B cell (primary cell): ENCODE measurements around the gene PTPRG. TPM values are rescaled to one million over a fixed set of nuclear protein-coding genes. Genes with fewer than 3 reads are reported as not detected.

Experiments
- ATAC-seq: fragments of 200-7000 bp; cut with Tn5 transposase; one replicate; pipeline ENCODE4 v1.10.0; 2021; ENCODE audit warnings: low read depth, mild to moderate bottlenecking, moderate number of reproducible peaks, moderate library complexity
- CTCF ChIA-PET: fragments of 350-600 bp; sonication (Branson Sonifier 250); formaldehyde crosslinking; loops from one replicate; lab custom pipeline; 2021; ENCODE audit warnings: antibody characterized with exemption, inconsistent platforms; lab: Charles Lee
- POLR2A ChIA-PET: fragments of 350-600 bp; sonication (Branson Sonifier 250); formaldehyde crosslinking; loops from one replicate; lab custom pipeline; 2021; ENCODE audit warnings: antibody characterized with exemption; lab: Charles Lee
- DNase-seq: peaks from one replicate; pipeline ENCODE4 v3.0.0; 2013
- H2AFZ ChIP-seq: 2 replicates; pipeline ENCODE4 v1.6.1; 2012; ENCODE audit warnings: mild to moderate bottlenecking, low read depth, low read length; ENCODE audit not compliant: insufficient read depth, poor library complexity, severe bottlenecking
- H3K27ac ChIP-seq, 2 donors: 1 replicate in 1 of 2; 2 replicates in 1 of 2; pipeline ENCODE4 v1.5.1; 2012 to 2013; ENCODE audit warnings: low read length in 2 of 2, mild to moderate bottlenecking in 2 of 2, moderate library complexity in 1 of 2
- H3K27me3 ChIP-seq, 4 experiments: fragments of 200-600 bp in 1 of 4; sonication (generic) in 1 of 4; replicated peaks in 1 of 4; 1 replicate in 2 of 4; 2 replicates in 2 of 4; pipeline versions ENCODE4 v1.6.1 to v1.7.0; 2013 to 2016; ENCODE audit warnings: low read length in 3 of 4, mild to moderate bottlenecking in 2 of 4, mixed read lengths in 1 of 4, moderate library complexity in 1 of 4; ENCODE audit not compliant: insufficient read depth in 4 of 4, control insufficient read depth in 3 of 4; ENCODE audit errors: control extremely low read depth in 1 of 4
- H3K36me3 ChIP-seq, 2 experiments: replicated peaks in 1 of 2; 1 replicate in 1 of 2; 2 replicates in 1 of 2; pipeline versions ENCODE4 v1.6.1 to v1.7.1; 2013; ENCODE audit warnings: low read length in 1 of 2; ENCODE audit not compliant: insufficient read depth in 2 of 2, control insufficient read depth in 1 of 2; ENCODE audit errors: control extremely low read depth in 1 of 2, extremely low read depth in 1 of 2
- H3K4me1 ChIP-seq, 2 donors: fragments of 200-600 bp in 1 of 2; sonication (generic) in 1 of 2; 1 replicate in 1 of 2; 2 replicates in 1 of 2; pipeline versions ENCODE4 v1.5.1 to v1.6.1; 2013 to 2017; ENCODE audit warnings: low read length in 2 of 2; ENCODE audit not compliant: control insufficient read depth in 2 of 2, insufficient read depth in 2 of 2
- H3K4me2 ChIP-seq: replicated peaks from 2 replicates; pipeline ENCODE3; 2012; ENCODE audit warnings: mild to moderate bottlenecking, low read depth, low read length; ENCODE audit not compliant: poor library complexity, severe bottlenecking
- H3K4me3 ChIP-seq, 5 experiments: fragments of 200-600 bp in 1 of 5; sonication (generic) in 1 of 5; 1 replicate in 3 of 5; 2 replicates in 2 of 5; pipeline versions ENCODE4 v1.5.1 to v1.7.0; 2011 to 2016; ENCODE audit warnings: low read length in 4 of 5, mild to moderate bottlenecking in 4 of 5, low read depth in 2 of 5, control low read depth in 1 of 5, moderate library complexity in 1 of 5; ENCODE audit not compliant: insufficient read depth in 1 of 5; ENCODE audit errors: control extremely low read depth in 1 of 5, extremely low read depth in 1 of 5
- H3K79me2 ChIP-seq: fragments of 200-600 bp; sonication (generic); one replicate; pipeline ENCODE4 v1.6.0; 2016; ENCODE audit warnings: low read length; ENCODE audit not compliant: control insufficient read depth, insufficient read depth
- H3K9ac ChIP-seq: fragments of 200-600 bp; sonication (generic); 2 replicates; pipeline ENCODE4 v1.6.1; 2017; ENCODE audit warnings: mild to moderate bottlenecking, low read length, moderate library complexity
- H3K9me3 ChIP-seq, 3 donors: one replicate each; pipeline versions ENCODE4 v1.6.1 to v1.7.1; 2013; ENCODE audit warnings: low read length in 2 of 3; ENCODE audit not compliant: control insufficient read depth in 2 of 3, insufficient read depth in 1 of 3; ENCODE audit errors: control extremely low read depth in 1 of 3
- H4K20me1 ChIP-seq: 2 replicates; pipeline ENCODE4 v1.6.0; 2012; ENCODE audit warnings: mild to moderate bottlenecking, low read length; ENCODE audit not compliant: insufficient read depth, control insufficient read depth, poor library complexity, severe bottlenecking
- H3K27ac Mint-ChIP-seq: one replicate; pipeline ENCODE4 v1.8.0; 2021; ENCODE audit warnings: mixed read lengths
- H3K27me3 Mint-ChIP-seq: one replicate; pipeline ENCODE4 v1.8.0; 2021; ENCODE audit warnings: mixed read lengths
- H3K4me1 Mint-ChIP-seq: one replicate; pipeline ENCODE4 v1.8.0; 2021; ENCODE audit warnings: mixed read lengths
- H3K4me3 Mint-ChIP-seq: one replicate; pipeline ENCODE4 v1.8.0; 2021; ENCODE audit warnings: mixed read lengths
- H3K9me3 Mint-ChIP-seq: one replicate; pipeline ENCODE4 v1.8.0; 2022; ENCODE audit warnings: mixed read lengths; ENCODE audit not compliant: insufficient read depth
- CTCF ChIP-seq: fragments of 200-600 bp; IDR thresholded peaks from one replicate; pipeline ENCODE4 v1.8.0; 2022; ENCODE audit warnings: antibody characterized with exemption, mild to moderate bottlenecking
- EZH2 ChIP-seq: IDR thresholded peaks from 2 replicates; pipeline ENCODE4 v1.6.1; 2012; ENCODE audit warnings: borderline replicate concordance, low read depth, mild to moderate bottlenecking, moderate library complexity, low read length; ENCODE audit not compliant: insufficient read depth, poor library complexity, severe bottlenecking
- WGBS: methylation state at CpG from one replicate; pipeline ENCODE4 v1.1.5; 2013; ENCODE audit warnings: missing lambda C conversion rate; ENCODE audit not compliant: insufficient coverage; 5-methylcytosine and 5-hydroxymethylcytosine counted together
- intact Hi-C: fragments of 100-400 bp; cut with micrococcal nuclease; formaldehyde crosslinking; loops from one replicate; pipeline ENCODE4 v1.10.0; 2022
- polyA plus RNA-seq: library from polyadenylated mRNA; depleted of rRNA; stranded (reverse); fragments of >200 nt; gene quantifications from 2 replicates; pipeline ENCODE4 v1.2.3, GENCODE V29; 2012
- total RNA-seq, 2 donors: library from RNA; stranded (reverse); fragments of 120-200 nt in 1 of 2; gene quantifications; 1 replicate in 1 of 2; 2 replicates in 1 of 2; pipeline versions ENCODE4 v1.2.3 to v1.2.4, GENCODE V29; 2013 to 2022

Gene PTPRG
- total and polyA plus RNA-seq, 2 donors (not counting 1 experiment from before 2014, with no cell fraction given): 0.12 to 1.3 TPM

GRCh38 chr3:61893840-61894566 is 332.6 kb downstream of the PTPRG start:
- no peak overlapping the region for H3K27ac Mint-ChIP-seq
- Histone ChIP-seq H3K27ac (no peak overlapping the region), H3K79me2 (no peaks in the 10 kb centered on the region), H3K4me1 (peaks cover 0 to 6% of the 10 kb centered on the region in 2 donors), H3K9ac (no peak overlapping the region), H3K36me3 (no peaks in the 10 kb centered on the region), H3K4me2 (no peak overlapping the region), H2AFZ (no peak overlapping the region), H3K27me3 (no peaks in the 10 kb centered on the region), H4K20me1 (no peaks in the 10 kb centered on the region), H3K4me3 (no peak overlapping the region), H3K9me3 (no peaks in the 10 kb centered on the region)
- no peak for TF ChIP-seq CTCF
- TF ChIP-seq EZH2: no peak
- DNase-seq (no peak), ATAC-seq (no peak)
- ChIA-PET POLR2A (no interaction called here), CTCF (no interaction called here)
- no peak overlapping the region for H3K4me3 Mint-ChIP-seq
- H3K9me3 Mint-ChIP-seq: no peaks in the 10 kb centered on the region
- peaks cover 9% of the 10 kb centered on the region for H3K4me1 Mint-ChIP-seq
- peaks cover 1% of the 10 kb centered on the region for H3K27me3 Mint-ChIP-seq
- 94% methylated on average over 4 of the region's 5 CpGs for WGBS
- intact Hi-C loops: no loop called here

DNA sequence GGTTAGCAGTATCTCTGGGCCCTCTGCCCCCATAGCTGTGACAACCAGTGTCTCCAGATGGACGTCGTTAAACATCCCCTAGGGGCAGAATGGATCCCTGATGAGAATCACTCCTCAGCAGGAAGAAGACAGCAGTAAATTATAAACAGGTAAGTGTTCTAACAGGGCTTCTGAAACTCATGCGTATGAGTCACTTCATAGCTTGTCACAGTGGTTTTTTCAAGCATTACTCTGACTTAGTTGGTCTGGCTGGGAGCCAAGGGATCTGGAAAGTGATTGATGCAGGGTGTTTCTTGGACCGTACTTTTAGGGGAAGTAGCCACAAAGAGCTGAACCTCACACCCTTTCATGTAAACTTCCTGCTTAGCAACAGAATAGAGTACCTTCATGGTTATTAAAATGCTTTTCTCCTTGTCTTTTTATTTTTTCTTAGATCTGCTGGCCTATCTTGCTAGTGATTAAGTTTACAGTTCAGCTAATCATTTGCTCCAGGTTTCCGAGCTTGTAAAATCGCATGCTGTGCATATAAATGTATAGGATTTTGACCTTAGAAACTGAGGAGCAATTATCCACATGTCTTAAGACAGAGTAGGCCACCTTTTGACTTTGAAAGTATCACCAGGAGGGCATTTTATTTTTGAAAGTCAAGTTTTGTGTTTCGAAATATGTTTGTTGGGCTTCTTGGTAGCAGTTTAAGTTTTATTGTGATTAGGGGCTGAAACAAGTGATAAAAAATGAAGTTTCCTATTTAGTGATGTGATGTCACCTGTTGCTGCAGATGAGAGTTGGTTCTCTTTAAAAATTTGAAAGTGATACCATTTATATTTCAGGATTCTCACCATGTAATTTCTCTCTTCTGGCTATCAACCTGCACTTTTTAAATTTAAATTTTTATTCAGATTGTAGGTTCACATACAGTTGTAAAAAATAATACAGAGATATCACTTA is 333.9 kb downstream of the PTPRG start:
- CTCF ChIA-PET: no interaction called here

More for the DNA sequence above, 333.9 kb downstream of the PTPRG start:
- intact Hi-C loops: no loop called here
- peak overlapping the region in 1 of 2 donors; percentile 18 for H3K27ac ChIP-seq
- H3K4me1 ChIP-seq: peaks cover 0 to 6% of the 10 kb centered on the region in 2 donors
- H3K27me3 Mint-ChIP-seq: peaks cover 3% of the 10 kb centered on the region
- H3K36me3 ChIP-seq: no peaks in the 10 kb centered on the region
- no peak overlapping the region for H2AFZ ChIP-seq
- no peaks in the 10 kb centered on the region for H3K27me3 ChIP-seq
- no peaks in the 10 kb centered on the region for H3K9me3 ChIP-seq
- POLR2A ChIA-PET: no interaction called here
- H3K4me2 ChIP-seq: no peak overlapping the region
- H3K9ac ChIP-seq: no peak overlapping the region
- H3K9me3 Mint-ChIP-seq: no peaks in the 10 kb centered on the region
- H3K79me2 ChIP-seq: no peaks in the 10 kb centered on the region
- TF ChIP-seq EZH2: no peak
- no peak for TF ChIP-seq CTCF
- H3K4me3 Mint-ChIP-seq: peak overlapping the region; percentile 6
- ATAC-seq (peak; percentile 81), DNase-seq (peak; percentile 60)
- WGBS: 26% methylated on average over 6 of the region's 7 CpGs
- peaks cover 9% of the 10 kb centered on the region for H3K4me1 Mint-ChIP-seq
- no peak overlapping the region for H3K4me3 ChIP-seq
- H3K27ac Mint-ChIP-seq: peak overlapping the region; percentile 39
- no peaks in the 10 kb centered on the region for H4K20me1 ChIP-seq
